ENCODE results near the gene SLC5A10.

- TF ChIP-seq POLR2A (IDR thresholded peaks at IDR 0.05; ENCODE audit: low read depth, low read length) (no peak), POLR2AphosphoS5 (IDR thresholded peaks at IDR 0.05; ENCODE audit: low read depth, low read length) (no peak)
Measured at GRCh38 chr17:18925187-18925586, 26.8 kb upstream of the SLC5A10 start.
